ENCODE results near the gene FAM186B.

FAM186B gene

GRCh38 chr12:49645146-49646039, 40.0 kb upstream of the FAM186B start:
- Histone ChIP-seq H3K9me3 (ENCODE audit: control insufficient read depth, insufficient read depth, low read depth, low read length) (no peaks in the 10 kb centered on the region), H3K27me3 (ENCODE audit: control insufficient read depth, insufficient read depth, low read length) (no peaks in the 10 kb centered on the region), H3K4me3 (ENCODE audit: low read depth, low read length) (no peak overlapping the region), H3K36me3 (ENCODE audit: control insufficient read depth, insufficient read depth, low read length) (peaks cover 86% of the 10 kb centered on the region), H3K4me1 (ENCODE audit: control insufficient read depth, insufficient read depth, low read length) (peaks cover 5% of the 10 kb centered on the region), H3K9ac (ENCODE audit: low read length) (no peak overlapping the region), H3K27ac (ENCODE audit: low read depth, low read length) (no peak overlapping the region)

- Histone ChIP-seq H3K27ac (ENCODE audit: low read depth, low read length) (no peak overlapping the region), H3K4me3 (ENCODE audit: low read depth, low read length) (no peak overlapping the region), H3K9me3 (ENCODE audit: control insufficient read depth, insufficient read depth, low read depth, low read length) (no peaks in the 10 kb centered on the region), H3K27me3 (ENCODE audit: control insufficient read depth, insufficient read depth, low read length) (no peaks in the 10 kb centered on the region), H3K4me1 (ENCODE audit: control insufficient read depth, insufficient read depth, low read length) (peaks cover 5% of the 10 kb centered on the region), H3K9ac (ENCODE audit: low read length) (no peak overlapping the region), H3K36me3 (ENCODE audit: control insufficient read depth, insufficient read depth, low read length) (peaks cover 81% of the 10 kb centered on the region)
Measured at GRCh38 chr12:49644620-49644994, 39.2 kb upstream of the FAM186B start.

DNA sequence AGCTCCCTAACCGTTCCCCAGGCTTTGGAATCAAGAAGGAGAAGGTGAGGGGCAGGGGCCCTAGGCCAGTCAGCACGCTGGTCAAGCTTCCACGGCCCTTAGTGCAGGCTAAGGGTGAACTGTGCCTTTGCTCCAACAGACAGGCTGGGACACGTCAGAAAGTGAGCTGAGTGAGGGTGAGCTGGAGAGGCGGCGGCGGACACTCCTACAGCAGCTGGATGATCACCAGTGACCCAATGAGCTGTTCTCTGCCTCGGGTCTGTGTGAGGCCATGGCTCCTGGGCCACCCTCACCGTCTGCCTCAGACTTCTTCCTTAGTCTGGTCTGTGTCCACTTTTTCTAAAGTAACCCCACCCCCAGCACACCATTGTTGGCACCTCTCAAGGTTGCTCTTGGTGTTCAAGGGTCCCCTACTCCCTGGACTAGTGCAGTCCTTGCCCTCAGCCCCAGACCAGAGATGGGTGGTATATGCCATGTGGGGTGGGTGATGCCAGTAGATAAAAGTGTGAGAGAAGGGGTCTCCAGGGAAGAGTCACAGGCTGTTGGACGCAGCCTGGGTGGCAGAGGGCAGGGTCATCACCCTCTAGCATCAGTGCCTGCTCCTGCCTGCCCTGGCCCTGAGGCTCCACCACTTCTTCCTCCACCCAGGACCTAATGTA, 38.7 kb upstream of the FAM186B start:
- Histone ChIP-seq H3K36me3 (ENCODE audit: control insufficient read depth, insufficient read depth, low read length) (peaks cover 75% of the 10 kb centered on the region), H3K27ac (ENCODE audit: low read depth, low read length) (no peak overlapping the region)

DNA sequence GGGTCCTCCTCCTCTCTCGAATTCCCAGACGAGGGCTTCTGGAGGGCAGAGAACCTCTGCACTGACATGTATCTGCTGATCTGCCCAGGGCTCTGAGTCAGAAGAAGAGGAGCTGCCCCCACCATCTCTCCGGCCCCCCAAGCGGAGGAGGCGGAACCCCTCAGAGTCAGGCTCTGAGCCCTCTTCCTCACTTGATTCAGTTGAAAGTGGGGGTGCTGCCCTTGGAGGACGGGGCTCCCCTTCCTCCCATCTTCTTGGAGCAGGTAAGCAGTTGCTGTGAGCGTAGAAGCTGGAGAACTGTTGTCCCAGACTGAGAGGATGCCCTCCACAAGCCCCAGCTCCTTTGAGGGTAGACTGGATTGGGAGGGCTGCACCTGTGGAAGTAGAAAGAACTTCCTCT, 37.7 kb upstream of the FAM186B start:
- Histone ChIP-seq H3K9ac (ENCODE audit: low read length) (no peak overlapping the region), H3K27ac (ENCODE audit: low read depth, low read length) (no peak overlapping the region), H3K27me3 (ENCODE audit: control insufficient read depth, insufficient read depth, low read length) (no peaks in the 10 kb centered on the region), H3K4me1 (ENCODE audit: control insufficient read depth, insufficient read depth, low read length) (peaks cover 5% of the 10 kb centered on the region), H3K9me3 (ENCODE audit: control insufficient read depth, insufficient read depth, low read depth, low read length) (no peaks in the 10 kb centered on the region), H3K4me3 (ENCODE audit: low read depth, low read length) (no peak overlapping the region), H3K36me3 (ENCODE audit: control insufficient read depth, insufficient read depth, low read length) (peaks cover 71% of the 10 kb centered on the region)

More for the DNA sequence above, 38.7 kb upstream of the FAM186B start:
- H3K27me3 ChIP-seq (ENCODE audit: control insufficient read depth, insufficient read depth, low read length), result no peaks in the 10 kb centered on the region
- H3K9me3 ChIP-seq (ENCODE audit: control insufficient read depth, insufficient read depth, low read depth, low read length), result no peaks in the 10 kb centered on the region
- no peak overlapping the region for H3K9ac ChIP-seq (ENCODE audit: low read length)
- H3K4me1 ChIP-seq (ENCODE audit: control insufficient read depth, insufficient read depth, low read length), result peaks cover 5% of the 10 kb centered on the region
- no peak overlapping the region for H3K4me3 ChIP-seq (ENCODE audit: low read depth, low read length)

- no peak overlapping the region for H3K9ac ChIP-seq (ENCODE audit: low read length)
- no peaks in the 10 kb centered on the region for H3K9me3 ChIP-seq (ENCODE audit: control insufficient read depth, insufficient read depth, low read depth, low read length)
- peaks cover 69% of the 10 kb centered on the region for H3K36me3 ChIP-seq (ENCODE audit: control insufficient read depth, insufficient read depth, low read length)
- no peaks in the 10 kb centered on the region for H3K27me3 ChIP-seq (ENCODE audit: control insufficient read depth, insufficient read depth, low read length)
- H3K27ac ChIP-seq (ENCODE audit: low read depth, low read length), result no peak overlapping the region
- H3K4me1 ChIP-seq (ENCODE audit: control insufficient read depth, insufficient read depth, low read length), result peaks cover 6% of the 10 kb centered on the region
- no peak overlapping the region for H3K4me3 ChIP-seq (ENCODE audit: low read depth, low read length)
Measured at GRCh38 chr12:49642370-49642802, 36.9 kb upstream of the FAM186B start.

- Histone ChIP-seq H3K36me3 (ENCODE audit: control insufficient read depth, insufficient read depth, low read length) (peaks cover 65% of the 10 kb centered on the region), H3K9ac (ENCODE audit: low read length) (no peak overlapping the region), H3K4me3 (ENCODE audit: low read depth, low read length) (no peak overlapping the region), H3K9me3 (ENCODE audit: control insufficient read depth, insufficient read depth, low read depth, low read length) (no peaks in the 10 kb centered on the region), H3K27me3 (ENCODE audit: control insufficient read depth, insufficient read depth, low read length) (no peaks in the 10 kb centered on the region), H3K4me1 (ENCODE audit: control insufficient read depth, insufficient read depth, low read length) (peaks cover 10% of the 10 kb centered on the region), H3K27ac (ENCODE audit: low read depth, low read length) (no peak overlapping the region)
Measured at GRCh38 chr12:49641748-49642369, 36.4 kb upstream of the FAM186B start.

GRCh38 chr12:49636979-49637755, 31.7 kb upstream of the FAM186B start:
- Histone ChIP-seq H3K36me3 (ENCODE audit: control insufficient read depth, insufficient read depth, low read length) (peaks cover 30% of the 10 kb centered on the region), H3K9ac (ENCODE audit: low read length) (no peak overlapping the region), H3K4me3 (ENCODE audit: low read depth, low read length) (peak overlapping the region; percentile 4; the same call in 1 of the 2 replicates), H3K4me1 (ENCODE audit: control insufficient read depth, insufficient read depth, low read length) (peaks cover 14% of the 10 kb centered on the region), H3K9me3 (ENCODE audit: control insufficient read depth, insufficient read depth, low read depth, low read length) (no peaks in the 10 kb centered on the region), H3K27me3 (ENCODE audit: control insufficient read depth, insufficient read depth, low read length) (no peaks in the 10 kb centered on the region), H3K27ac (ENCODE audit: low read depth, low read length) (no peak overlapping the region)

DNA sequence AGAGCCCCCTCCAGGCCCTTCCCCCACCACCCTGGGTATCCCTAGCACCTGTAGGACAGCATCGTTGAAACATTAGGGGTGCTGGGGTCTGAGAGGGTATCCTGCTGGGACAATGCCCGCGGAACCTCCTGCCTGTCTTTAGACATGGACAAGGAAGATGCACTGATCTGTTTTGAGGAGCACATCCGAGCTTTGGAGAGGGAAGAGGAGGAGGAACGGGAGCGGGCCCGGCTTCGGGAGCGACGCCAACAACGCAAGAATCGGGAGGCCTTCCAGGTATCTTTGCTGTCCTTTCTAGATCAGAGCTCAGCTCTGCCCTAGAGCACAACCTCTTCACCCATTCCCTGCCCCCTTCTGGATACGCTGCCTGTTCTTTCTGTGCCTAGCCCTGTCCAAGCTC, 31.1 kb upstream of the FAM186B start:
- Histone ChIP-seq H3K9me3 (ENCODE audit: control insufficient read depth, insufficient read depth, low read depth, low read length) (no peaks in the 10 kb centered on the region), H3K4me3 (ENCODE audit: low read depth, low read length) (no peak overlapping the region), H3K36me3 (ENCODE audit: control insufficient read depth, insufficient read depth, low read length) (peaks cover 32% of the 10 kb centered on the region), H3K27me3 (ENCODE audit: control insufficient read depth, insufficient read depth, low read length) (no peaks in the 10 kb centered on the region), H3K9ac (ENCODE audit: low read length) (no peak overlapping the region), H3K27ac (ENCODE audit: low read depth, low read length) (no peak overlapping the region), H3K4me1 (ENCODE audit: control insufficient read depth, insufficient read depth, low read length) (peaks cover 14% of the 10 kb centered on the region)

- H3K27me3 ChIP-seq (ENCODE audit: control insufficient read depth, insufficient read depth, low read length), result no peaks in the 10 kb centered on the region
- H3K4me1 ChIP-seq (ENCODE audit: control insufficient read depth, insufficient read depth, low read length), result peaks cover 14% of the 10 kb centered on the region
- H3K9me3 ChIP-seq (ENCODE audit: control insufficient read depth, insufficient read depth, low read depth, low read length), result no peaks in the 10 kb centered on the region
- H3K36me3 ChIP-seq (ENCODE audit: control insufficient read depth, insufficient read depth, low read length), result peaks cover 25% of the 10 kb centered on the region
- no peak overlapping the region for H3K27ac ChIP-seq (ENCODE audit: low read depth, low read length)
- no peak overlapping the region for H3K4me3 ChIP-seq (ENCODE audit: low read depth, low read length)
- no peak overlapping the region for H3K9ac ChIP-seq (ENCODE audit: low read length)
Measured at GRCh38 chr12:49635656-49636055, 30.2 kb upstream of the FAM186B start.

DNA sequence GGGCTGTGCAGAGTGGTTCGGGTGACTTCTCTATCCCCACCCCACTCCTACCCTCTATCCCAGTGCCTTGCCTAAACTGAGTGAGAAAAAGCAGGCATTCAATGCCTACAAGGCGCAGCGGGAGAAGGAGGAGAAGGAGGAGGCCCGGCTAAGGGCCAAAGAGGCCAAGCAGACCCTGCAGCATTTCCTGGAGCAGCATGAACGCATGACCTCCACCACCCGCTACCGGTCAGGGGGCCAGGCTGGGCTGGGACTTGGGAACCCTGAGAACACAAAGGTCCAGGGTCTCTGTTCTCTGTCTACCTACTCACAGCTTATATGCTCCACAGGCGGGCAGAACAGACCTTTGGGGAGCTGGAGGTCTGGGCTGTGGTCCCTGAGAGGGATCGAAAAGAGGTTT, 29.6 kb upstream of the FAM186B start:
- no peak overlapping the region for H3K9ac ChIP-seq (ENCODE audit: low read length)
- no peak overlapping the region for H3K4me3 ChIP-seq (ENCODE audit: low read depth, low read length)
- H3K27me3 ChIP-seq (ENCODE audit: control insufficient read depth, insufficient read depth, low read length), result no peaks in the 10 kb centered on the region
- H3K9me3 ChIP-seq (ENCODE audit: control insufficient read depth, insufficient read depth, low read depth, low read length), result no peaks in the 10 kb centered on the region
- peaks cover 22% of the 10 kb centered on the region for H3K36me3 ChIP-seq (ENCODE audit: control insufficient read depth, insufficient read depth, low read length)
- H3K4me1 ChIP-seq (ENCODE audit: control insufficient read depth, insufficient read depth, low read length), result peaks cover 14% of the 10 kb centered on the region
- no peak overlapping the region for H3K27ac ChIP-seq (ENCODE audit: low read depth, low read length)

Data from HUES6 (cell line).